K562 (cell line): Measurements from ENCODE around the gene PLCG2. TPM values are rescaled to one million over a fixed set of nuclear protein-coding genes. Genes with fewer than 3 reads are reported as not detected.

Source experiments
- ATAC-seq: fragments of 200-7000 bp; cut with Tn5 transposase; 3 replicates; pipeline ENCODE4 v1.9.1; 2020; ENCODE audit warnings: moderate library complexity
- BruUV-seq: library from RNA; stranded (reverse); fragments of 400-500 nt; replicated peaks from 2 replicates; lab custom pipeline; 2021; lab: Mats Ljungman, UMichigan
- CTCF ChIA-PET: fragments of 300-600 bp; formaldehyde crosslinking; extraction: SDS; loops from one replicate; lab custom pipeline; 2021; ENCODE audit warnings: low intra/inter-chr PET ratio; lab: Yijun Ruan, JAX
- POLR2A ChIA-PET: fragments of 300-600, 350-650 bp; sonication (Branson Sonifier 250); formaldehyde crosslinking; extraction: SDS; loops from one replicate; lab custom pipeline; 2021; ENCODE audit warnings: antibody characterized with exemption, inconsistent platforms; lab: Yijun Ruan, JAX
- DNase-seq, 4 experiments: peaks; one replicate each; pipeline versions ENCODE4 v3.0.0 to v3.0.0-alpha.2; 2011 to 2018; ENCODE audit warnings: low spot score in 3 of 4, mixed read lengths in 3 of 4; ENCODE audit errors: extremely low read depth in 1 of 4
- FAIRE-seq: peaks from 2 replicates; lab custom pipeline; 2011; peaks lifted over from hg19 to GRCh38; lab: Jason Lieb, UNC
- H2AFZ ChIP-seq: 2 replicates; pipeline ENCODE4 v1.6.0; 2011; ENCODE audit warnings: low read depth, low read length, control low read depth, inconsistent platforms
- H3K27ac ChIP-seq: fragments of 200-600 bp; 3 replicates; pipeline ENCODE4 v1.8.0; 2011; ENCODE audit warnings: low read depth, mild to moderate bottlenecking, control low read depth, inconsistent platforms, low read length, moderate library complexity, mixed read lengths; ENCODE audit errors: extremely low read depth
- H3K27me3 ChIP-seq, 2 experiments: fragments of 300-600 bp in 1 of 2; 2 replicates in 1 of 2; 3 replicates in 1 of 2; pipeline versions ENCODE4 v1.6.0 to v1.8.0; 2011; ENCODE audit warnings: inconsistent platforms in 2 of 2, low read length in 2 of 2, mild to moderate bottlenecking in 1 of 2, mixed read lengths in 1 of 2, moderate library complexity in 1 of 2; ENCODE audit not compliant: control insufficient read depth in 2 of 2, insufficient read depth in 2 of 2
- H3K36me3 ChIP-seq: fragments of 300-600 bp; 3 replicates; pipeline ENCODE4 v1.8.0; 2011; ENCODE audit warnings: mild to moderate bottlenecking, low read length, inconsistent platforms; ENCODE audit not compliant: control insufficient read depth, insufficient read depth
- H3K4me1 ChIP-seq, 2 experiments: fragments of 200-600 bp in 1 of 2; replicated peaks in 1 of 2; 2 replicates in 1 of 2; 3 replicates in 1 of 2; pipeline versions ENCODE4 v1.5.1 to v1.8.0; 2011; ENCODE audit warnings: inconsistent platforms in 2 of 2, low read length in 2 of 2, mild to moderate bottlenecking in 1 of 2, mixed read lengths in 1 of 2, moderate library complexity in 1 of 2; ENCODE audit not compliant: control insufficient read depth in 2 of 2, insufficient read depth in 2 of 2
- H3K4me2 ChIP-seq: 2 replicates; pipeline ENCODE4 v1.6.1; 2011; ENCODE audit warnings: low read length, control low read depth, inconsistent platforms, mixed read lengths; ENCODE audit not compliant: insufficient read depth
- H3K4me3 ChIP-seq: fragments of 200-600 bp; sonication (generic), shearing (Covaris generic); 2 replicates; pipeline ENCODE4 v1.5.1; 2016; ENCODE audit warnings: control low read depth, inconsistent platforms
- H3K79me2 ChIP-seq: fragments of 200-600 bp; 3 replicates; pipeline ENCODE4 v1.8.0; 2011; ENCODE audit warnings: low read length, inconsistent platforms; ENCODE audit not compliant: control insufficient read depth, insufficient read depth
- H3K9ac ChIP-seq, 2 experiments: 2 replicates each; pipeline versions ENCODE4 v1.6.0 to v1.6.1; 2011; ENCODE audit warnings: low read depth in 2 of 2, low read length in 2 of 2, control low read depth in 1 of 2, inconsistent platforms in 1 of 2, mild to moderate bottlenecking in 1 of 2, mixed read lengths in 1 of 2; ENCODE audit not compliant: insufficient read depth in 1 of 2
- H3K9me1 ChIP-seq: one replicate; pipeline ENCODE4 v1.6.0; 2011; ENCODE audit warnings: inconsistent platforms, mild to moderate bottlenecking, low read length, moderate library complexity; ENCODE audit not compliant: control insufficient read depth, insufficient read depth
- H3K9me3 ChIP-seq: replicated peaks from 2 replicates; pipeline ENCODE4 v1.5.1; 2011; ENCODE audit warnings: low read depth, low read length, inconsistent platforms; ENCODE audit not compliant: control insufficient read depth, insufficient read depth
- H4K20me1 ChIP-seq: replicated peaks from 2 replicates; pipeline ENCODE4 v1.6.1; 2011; ENCODE audit warnings: low read length, inconsistent platforms, mixed read lengths; ENCODE audit not compliant: control insufficient read depth, insufficient read depth
- ARID4B ChIP-seq: sonication (generic); formaldehyde crosslinking; IDR thresholded peaks from 2 replicates; pipeline ENCODE4 v1.8.0; 2022; ENCODE audit warnings: mild to moderate bottlenecking, missing genetic modification reagents
- GATA2 ChIP-seq: sonication (generic); formaldehyde crosslinking; IDR thresholded peaks from 2 replicates; pipeline ENCODE4 v1.4.0; 2020; ENCODE audit warnings: mild to moderate bottlenecking, missing genetic modification reagents
- HCFC1 ChIP-seq: IDR thresholded peaks from 2 replicates; pipeline ENCODE4 v1.6.1; 2012; ENCODE audit warnings: low read depth, low read length, improper control_type of control experiment
- HNRNPLL ChIP-seq: fragments of 200-400 bp; formaldehyde crosslinking; IDR thresholded peaks from 2 replicates; pipeline ENCODE4 v1.6.1; 2017; ENCODE audit warnings: low read length, low read depth, mild to moderate bottlenecking; ENCODE audit not compliant: poor library complexity, severe bottlenecking
- KLF16 ChIP-seq: IDR thresholded peaks from 2 replicates; pipeline ENCODE4 v1.6.1; 2016; ENCODE audit warnings: antibody characterized with exemption
- RAD21 ChIP-seq, 2 experiments: fragments of 250-450 bp in 1 of 2; fragments of 450-650 bp in 1 of 2; sonication (Bioruptor Pico) in 1 of 2; formaldehyde crosslinking in 1 of 2; IDR thresholded peaks in 1 of 2; conservative IDR thresholded peaks in 1 of 2; 2 replicates each; pipeline versions ENCODE4 v1.4.0 to v1.8.0; 2020 to 2022; ENCODE audit warnings: mild to moderate bottlenecking in 2 of 2, moderate library complexity in 1 of 2
- SMC3 ChIP-seq: conservative IDR thresholded peaks from 2 replicates; pipeline ENCODE4 v1.6.1; 2011; ENCODE audit warnings: low read depth, low read length, improper control_type of control experiment; ENCODE audit not compliant: insufficient read depth
- TEAD1 ChIP-seq, 2 experiments: fragments of 450-650 bp in 1 of 2; sonication (generic) in 1 of 2; formaldehyde crosslinking; IDR thresholded peaks; 2 replicates each; pipeline versions ENCODE4 v1.4.0 to v1.8.0; 2020 to 2022; ENCODE audit warnings: mild to moderate bottlenecking in 2 of 2, missing genetic modification reagents in 1 of 2
- TEAD2 ChIP-seq: fragments of 450-650 bp; IDR thresholded peaks from 2 replicates; pipeline ENCODE4 v1.6.1; 2016; ENCODE audit warnings: missing genetic modification characterization, control low read depth, missing compliant biosample characterization
- ZNF589 ChIP-seq: fragments of 200-800 bp; sonication (Bioruptor generic); IDR thresholded peaks from 2 replicates; pipeline ENCODE4 v1.6.1; 2016; ENCODE audit warnings: low read depth, missing genetic modification characterization, missing compliant biosample characterization
- WGBS: fragments of 100-300 bp; shearing (Covaris generic); methylation state at CpG from one replicate; pipeline ENCODE4 v1.1.6; 2016; ENCODE audit warnings: low coverage, mixed read lengths; ENCODE audit not compliant: insufficient coverage; ENCODE audit errors: missing lambda C conversion rate; 5-methylcytosine and 5-hydroxymethylcytosine counted together
- in situ Hi-C: fragments of 300-500 bp; cut with MboI; formaldehyde crosslinking; loops from 4 replicates; pipeline ENCODE4 v1.15.0; 2018; ENCODE audit warnings: inconsistent platforms, mixed read lengths
- intact Hi-C: fragments of 100-400 bp; cut with micrococcal nuclease; formaldehyde crosslinking; loops from 2 replicates; pipeline ENCODE4 v1.14.2; 2022
- polyA plus RNA-seq, 8 experiments: library from polyadenylated mRNA; depleted of rRNA in 4 of 8; stranded (reverse) in 5 of 8; unstranded in 3 of 8; fragments of >200 nt; fragmentation: Nextera tagmentation in 2 of 8; fragmentation: Illumina TruSeq in 1 of 8; extraction: Ambion mirVana in 2 of 8; extraction: Trizol in 1 of 8; gene quantifications; 2 replicates each; pipeline versions ENCODE4 v1.2.1 to v1.2.3, GENCODE V29; 2011 to 2014; ENCODE audit warnings: inconsistent platforms in 1 of 8, missing spikeins in 1 of 8
- total RNA-seq, 7 experiments: library from RNA; depleted of rRNA in 6 of 7; stranded (reverse); fragments of >200 nt in 6 of 7; fragmentation: Illumina TruSeq in 2 of 7; extraction: Trizol in 2 of 7; gene quantifications; 2 replicates each; pipeline versions ENCODE4 v1.2.1 to v1.2.3, GENCODE V29; 2011 to 2021; ENCODE audit warnings: low replicate concordance in 1 of 7
- TF ChIP-seq, protein P1 (sequence below), 3 experiments: IDR thresholded peaks in 2 of 3; conservative IDR thresholded peaks in 1 of 3; 2 replicates each; pipeline ENCODE4 v1.5.1; 2011 to 2012; ENCODE audit warnings: low read length in 3 of 3, mild to moderate bottlenecking in 3 of 3, control low read depth in 2 of 3, improper control_type of control experiment in 1 of 3, inconsistent platforms in 1 of 3, low read depth in 1 of 3, mixed read lengths in 1 of 3, moderate library complexity in 1 of 3; ENCODE audit not compliant: insufficient read depth in 2 of 3

PLCG2 gene
- total and polyA plus RNA-seq, 9 of the 15 experiments (the other 6 are each of a cell fraction or from before 2014, with no cell fraction given): 0.94 to 7.1 (median 3.1) TPM

GRCh38 chr16:81873843-81874752 lies 95.0 kb downstream of the PLCG2 start:
- BruUV-seq: no TSS peak
- Histone ChIP-seq H3K27me3 (peaks cover 16 to 45% of the 10 kb centered on the region in 2 experiments), H3K9ac (no peak overlapping the region), H3K36me3 (no peaks in the 10 kb centered on the region), H3K79me2 (no peaks in the 10 kb centered on the region), H2AFZ (no peak overlapping the region), H3K4me1 (0 out of 5 replicates have a peak, but pooled peaks cover 0 to 5% of the 10 kb centered on the region in 2 experiments), H3K9me1 (no peaks in the 10 kb centered on the region), H4K20me1 (no peaks in the 10 kb centered on the region), H3K9me3 (no peaks in the 10 kb centered on the region), H3K27ac (no peak overlapping the region), H3K4me3 (no peak overlapping the region), H3K4me2 (no peak overlapping the region)
- in situ Hi-C loops: no loop called here
- ATAC-seq: peak; percentile 96
- peak; percentile 65 to 73 (median 70) for DNase-seq
- intact Hi-C loops: loop anchor here (5.0 to 10.0 kb wide), 4 partner anchors 92 to 509 kb away; no protein-coding TSS in a partner anchor
- FAIRE-seq: peak; percentile 83
- WGBS: under 1% methylated on average over 6 of the region's 6 CpGs
- ChIA-PET POLR2A (interaction anchor here (0.6 to 1.6 kb wide), 6 partner anchors 10 to 1619 kb away, joined by 3 to 8 read pairs (median 4); no protein-coding TSS in a partner anchor), CTCF (interaction anchor here (0.6 to 1.2 kb wide), 7 partner anchors 12 to 508 kb away, joined by 3 to 6 read pairs (median 3); no protein-coding TSS in a partner anchor)
- TF ChIP-seq HCFC1 (no peak), SMC3 (peak; percentile 44; the same call in 1 of the 2 replicates), GATA2 (CRISPR knock-in tag) (peak; percentile 68), KLF16 (peak; percentile 59; the same call in 1 of the 2 replicates), RAD21 (CRISPR knock-in tag; conservative IDR thresholded peaks at IDR 0.05 in 1 of 2, IDR thresholded peaks at IDR 0.05 in 1 of 2) (peak; percentile 75 to 88), ARID4B (CRISPR knock-in tag) (no peak), TEAD1 (CRISPR knock-in tag; IDR thresholded peaks at IDR 0.05) (peak; percentile 72 to 88; a peak in 3 of 4 replicates), HNRNPLL (no peak), ZNF589 (CRISPR knock-in tag) (0 out of 2 replicates have a peak, but pooled peaks have one; percentile 21), TEAD2 (tag) (peak; percentile 47; the same call in 1 of the 2 replicates)
- TF ChIP-seq, protein P1, sequence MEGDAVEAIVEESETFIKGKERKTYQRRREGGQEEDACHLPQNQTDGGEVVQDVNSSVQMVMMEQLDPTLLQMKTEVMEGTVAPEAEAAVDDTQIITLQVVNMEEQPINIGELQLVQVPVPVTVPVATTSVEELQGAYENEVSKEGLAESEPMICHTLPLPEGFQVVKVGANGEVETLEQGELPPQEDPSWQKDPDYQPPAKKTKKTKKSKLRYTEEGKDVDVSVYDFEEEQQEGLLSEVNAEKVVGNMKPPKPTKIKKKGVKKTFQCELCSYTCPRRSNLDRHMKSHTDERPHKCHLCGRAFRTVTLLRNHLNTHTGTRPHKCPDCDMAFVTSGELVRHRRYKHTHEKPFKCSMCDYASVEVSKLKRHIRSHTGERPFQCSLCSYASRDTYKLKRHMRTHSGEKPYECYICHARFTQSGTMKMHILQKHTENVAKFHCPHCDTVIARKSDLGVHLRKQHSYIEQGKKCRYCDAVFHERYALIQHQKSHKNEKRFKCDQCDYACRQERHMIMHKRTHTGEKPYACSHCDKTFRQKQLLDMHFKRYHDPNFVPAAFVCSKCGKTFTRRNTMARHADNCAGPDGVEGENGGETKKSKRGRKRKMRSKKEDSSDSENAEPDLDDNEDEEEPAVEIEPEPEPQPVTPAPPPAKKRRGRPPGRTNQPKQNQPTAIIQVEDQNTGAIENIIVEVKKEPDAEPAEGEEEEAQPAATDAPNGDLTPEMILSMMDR (IDR thresholded peaks at IDR 0.05 in 2 of 3, conservative IDR thresholded peaks at IDR 0.05 in 1 of 3; ENCODE audit: insufficient read depth in 2 of 3, low read depth in 1 of 3, low read length in 3 of 3): peak; percentile 90 to 97 (median 94)
